GM12892 (cell line): Measurements from ENCODE around the gene LMX1B.

Source experiments
- DNase-seq: peaks from one replicate; pipeline ENCODE4 v3.0.0; 2011; ENCODE audit not compliant: insufficient read length
- FAIRE-seq: peaks from 2 replicates; lab custom pipeline; 2011; peaks lifted over from hg19 to GRCh38; lab: Jason Lieb, UNC
- POLR2A ChIP-seq: IDR thresholded peaks from 2 replicates; pipeline ENCODE4 v1.6.1; 2011; ENCODE audit warnings: low read depth, low read length, control low read depth
- POLR2AphosphoS5 ChIP-seq: IDR thresholded peaks from 2 replicates; pipeline ENCODE4 v1.6.1; 2011; ENCODE audit warnings: low read depth, low read length, control low read depth
- TAF1 ChIP-seq: IDR thresholded peaks from 2 replicates; pipeline ENCODE4 v1.6.1; 2011; ENCODE audit warnings: low read depth, mild to moderate bottlenecking, control low read depth, low read length, borderline replicate concordance

Gene LMX1B

DNA sequence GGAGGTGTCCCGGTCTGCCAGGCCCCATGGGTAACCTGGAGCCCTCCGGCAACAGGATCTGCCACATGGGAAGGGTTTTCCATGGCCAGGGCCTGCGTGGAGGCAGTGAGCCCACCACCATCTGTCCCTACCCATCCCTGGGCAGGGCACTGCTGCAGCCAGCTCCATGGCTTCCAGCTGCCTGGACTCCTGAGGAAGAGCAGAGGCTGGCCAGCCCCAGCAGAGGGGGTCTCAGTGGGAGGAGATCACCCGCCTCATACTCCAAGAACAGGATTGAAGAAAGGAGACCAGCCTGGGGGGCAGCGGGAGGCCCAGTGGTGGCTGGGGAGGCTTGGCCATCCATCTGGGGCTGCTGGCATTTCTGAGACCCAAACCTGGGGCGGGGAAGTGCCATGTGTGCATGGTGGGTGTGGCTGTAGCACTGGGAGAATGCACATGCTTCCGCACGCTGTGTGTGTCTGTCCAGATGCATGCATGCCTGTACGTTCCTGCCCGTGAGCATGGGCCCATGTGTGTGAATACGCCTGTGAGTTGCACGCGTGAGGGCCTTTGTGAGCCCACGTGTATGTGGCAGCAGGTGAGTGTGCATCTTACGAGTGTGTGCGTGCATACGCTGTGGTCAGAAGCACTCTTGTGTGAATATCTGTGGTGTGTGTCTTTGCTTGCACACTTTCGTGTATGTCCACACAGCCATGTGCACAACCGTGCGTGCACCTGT lies 78.5 kb downstream of the LMX1B start:
- FAIRE-seq, result no peak
- TF ChIP-seq POLR2A (no peak), TAF1 (no peak)
- no peak for DNase-seq

DNA sequence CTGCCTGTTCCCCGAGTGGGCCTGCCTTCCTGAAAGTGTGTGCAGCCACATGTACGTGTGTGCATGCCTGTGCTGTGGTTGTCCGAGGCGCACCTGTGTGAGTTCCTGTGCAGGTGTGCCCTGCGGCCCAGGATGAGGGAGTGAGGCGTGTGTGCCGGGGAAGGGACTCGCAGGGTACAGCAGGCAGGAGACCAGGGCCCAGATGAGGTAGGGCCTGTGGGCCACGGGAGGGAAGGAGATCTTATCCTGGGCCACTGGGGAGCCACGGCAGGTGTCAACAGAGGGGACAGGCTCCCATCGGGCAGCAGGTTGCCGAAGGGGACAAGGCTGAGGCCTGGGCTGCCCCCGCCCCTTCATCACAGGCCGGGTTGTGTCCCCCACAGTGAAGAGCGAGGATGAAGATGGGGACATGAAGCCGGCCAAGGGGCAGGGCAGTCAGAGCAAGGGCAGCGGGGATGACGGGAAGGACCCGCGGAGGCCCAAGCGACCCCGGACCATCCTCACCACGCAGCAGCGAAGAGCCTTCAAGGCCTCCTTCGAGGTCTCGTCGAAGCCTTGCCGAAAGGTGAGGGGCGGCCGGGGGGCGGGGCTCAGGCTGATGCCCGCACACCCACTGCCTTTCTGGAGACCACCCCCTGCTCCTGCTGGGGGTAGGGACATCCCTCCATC lies 79.2 kb downstream of the LMX1B start:
- TF ChIP-seq TAF1, result no peak
- no peak for TF ChIP-seq POLR2AphosphoS5
- no peak for TF ChIP-seq POLR2A
- DNase-seq (no peak), FAIRE-seq (no peak)

DNA sequence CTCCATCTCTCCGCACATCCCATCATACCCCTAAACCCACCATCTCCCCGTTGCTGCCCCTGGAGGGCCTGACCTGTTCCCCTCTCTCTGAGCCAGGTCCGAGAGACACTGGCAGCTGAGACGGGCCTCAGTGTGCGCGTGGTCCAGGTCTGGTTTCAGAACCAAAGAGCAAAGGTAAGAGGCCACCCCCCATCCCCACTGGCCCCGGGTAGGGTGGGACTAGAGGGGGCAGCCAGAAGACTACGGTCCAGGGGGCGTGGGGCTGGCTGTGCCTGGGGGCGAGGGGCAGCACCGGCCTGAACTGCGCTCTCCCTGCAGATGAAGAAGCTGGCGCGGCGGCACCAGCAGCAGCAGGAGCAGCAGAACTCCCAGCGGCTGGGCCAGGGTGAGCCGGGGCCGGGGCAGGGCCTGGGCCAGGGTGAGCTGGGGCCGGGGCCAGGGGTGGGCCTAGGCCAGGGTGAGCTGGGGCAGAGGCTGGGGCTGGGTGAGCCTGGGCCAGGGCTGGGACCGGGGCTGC lies 79.8 kb downstream of the LMX1B start:
- no peak for TF ChIP-seq POLR2A
- no peak for TF ChIP-seq POLR2AphosphoS5
- no peak for TF ChIP-seq TAF1
- FAIRE-seq (no peak), DNase-seq (no peak)

DNA sequence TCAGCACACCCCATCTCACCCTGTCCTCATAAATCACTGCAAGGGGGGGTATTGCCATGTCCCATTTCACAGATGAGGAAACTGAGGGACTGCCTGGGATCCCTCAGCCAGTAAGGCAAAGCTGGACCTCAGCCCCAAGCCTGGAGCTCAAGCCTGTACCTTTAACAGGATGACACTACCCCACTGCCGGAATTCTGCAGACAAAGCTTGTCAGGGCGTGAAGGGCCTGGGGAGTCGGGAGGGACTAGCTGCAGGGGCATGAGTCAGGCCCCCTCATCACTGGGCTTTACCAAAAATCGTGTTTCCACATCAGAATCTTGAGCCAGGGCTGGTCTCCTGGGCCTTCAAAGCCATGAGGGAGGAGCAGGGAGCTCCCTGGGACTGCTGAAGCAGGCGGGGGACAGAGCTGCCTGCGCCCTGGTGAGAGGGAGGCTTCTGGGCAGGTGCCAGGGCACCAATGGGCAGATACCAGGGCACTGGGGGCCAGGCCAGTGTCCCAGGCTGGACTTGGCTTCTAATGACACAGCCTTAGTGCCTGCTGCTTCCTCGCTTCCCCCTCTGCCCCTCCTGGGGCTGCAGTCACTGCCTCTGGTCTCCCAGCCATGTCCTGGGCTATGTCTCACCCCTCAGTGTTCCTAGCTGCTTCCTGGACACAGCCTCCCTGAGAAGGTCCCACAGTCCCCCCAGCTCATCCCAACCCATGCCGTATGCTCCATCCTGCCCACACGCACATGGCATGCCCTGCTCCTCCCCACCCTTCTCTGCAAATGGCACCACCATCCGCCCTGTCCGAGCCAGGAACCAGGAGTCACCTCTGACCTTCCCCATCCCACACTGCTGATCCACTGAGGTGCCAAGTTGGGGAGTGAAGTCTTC lies 80.7 kb downstream of the LMX1B start:
- TF ChIP-seq POLR2AphosphoS5 (no peak), POLR2A (no peak), TAF1 (no peak)
- no peak for DNase-seq
- FAIRE-seq, result no peak

DNA sequence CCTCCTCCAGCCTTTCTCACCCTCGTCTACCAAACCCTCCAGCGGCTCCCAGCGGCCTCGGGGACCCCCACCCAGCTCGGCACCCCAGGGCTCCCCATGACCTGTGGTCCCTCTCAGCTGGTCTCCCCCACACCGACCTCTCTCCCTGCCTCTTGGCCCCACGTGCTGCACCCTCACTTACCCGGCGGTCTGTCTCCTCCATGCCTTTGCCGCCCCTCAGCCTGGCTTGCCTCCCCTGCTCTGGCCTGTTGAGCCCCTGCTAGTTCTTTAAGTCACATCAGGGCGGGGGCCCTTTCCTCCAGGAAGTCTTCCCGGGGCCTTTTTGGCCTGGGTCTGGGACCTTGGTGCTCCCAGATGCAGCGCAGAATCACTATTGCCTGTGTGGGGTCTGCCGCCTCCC lies 81.5 kb downstream of the LMX1B start:
- TF ChIP-seq POLR2AphosphoS5, result no peak
- TF ChIP-seq TAF1, result no peak
- no peak for TF ChIP-seq POLR2A
- FAIRE-seq, result no peak
- no peak for DNase-seq

DNA sequence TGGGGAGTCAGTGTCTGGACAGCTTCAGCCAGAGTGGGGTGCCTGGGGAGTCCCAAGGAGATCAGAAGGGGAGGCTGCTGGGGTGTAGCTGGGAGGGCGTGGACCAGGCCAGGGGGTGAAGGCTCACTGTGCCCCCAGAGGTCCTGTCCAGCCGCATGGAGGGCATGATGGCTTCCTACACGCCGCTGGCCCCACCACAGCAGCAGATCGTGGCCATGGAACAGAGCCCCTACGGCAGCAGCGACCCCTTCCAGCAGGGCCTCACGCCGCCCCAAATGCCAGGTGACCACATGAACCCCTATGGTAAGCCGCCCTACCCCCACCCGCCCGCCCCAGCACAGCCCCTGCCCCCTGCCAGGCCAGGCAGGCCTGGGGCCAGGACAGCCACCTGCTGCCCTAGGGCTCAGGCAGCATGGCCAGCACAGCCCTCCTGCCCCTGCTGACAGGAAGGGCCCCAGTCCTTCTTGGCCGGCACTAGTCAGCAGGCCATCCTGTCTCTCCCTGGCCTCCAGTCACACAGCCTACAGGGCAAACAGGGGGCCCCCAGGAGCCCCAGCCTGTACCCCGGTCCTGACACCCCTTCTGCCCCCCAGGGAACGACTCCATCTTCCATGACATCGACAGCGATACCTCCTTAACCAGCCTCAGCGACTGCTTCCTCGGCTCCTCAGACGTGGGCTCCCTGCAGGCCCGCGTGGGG lies 82.1 kb downstream of the LMX1B start:
- FAIRE-seq, result no peak

DNA sequence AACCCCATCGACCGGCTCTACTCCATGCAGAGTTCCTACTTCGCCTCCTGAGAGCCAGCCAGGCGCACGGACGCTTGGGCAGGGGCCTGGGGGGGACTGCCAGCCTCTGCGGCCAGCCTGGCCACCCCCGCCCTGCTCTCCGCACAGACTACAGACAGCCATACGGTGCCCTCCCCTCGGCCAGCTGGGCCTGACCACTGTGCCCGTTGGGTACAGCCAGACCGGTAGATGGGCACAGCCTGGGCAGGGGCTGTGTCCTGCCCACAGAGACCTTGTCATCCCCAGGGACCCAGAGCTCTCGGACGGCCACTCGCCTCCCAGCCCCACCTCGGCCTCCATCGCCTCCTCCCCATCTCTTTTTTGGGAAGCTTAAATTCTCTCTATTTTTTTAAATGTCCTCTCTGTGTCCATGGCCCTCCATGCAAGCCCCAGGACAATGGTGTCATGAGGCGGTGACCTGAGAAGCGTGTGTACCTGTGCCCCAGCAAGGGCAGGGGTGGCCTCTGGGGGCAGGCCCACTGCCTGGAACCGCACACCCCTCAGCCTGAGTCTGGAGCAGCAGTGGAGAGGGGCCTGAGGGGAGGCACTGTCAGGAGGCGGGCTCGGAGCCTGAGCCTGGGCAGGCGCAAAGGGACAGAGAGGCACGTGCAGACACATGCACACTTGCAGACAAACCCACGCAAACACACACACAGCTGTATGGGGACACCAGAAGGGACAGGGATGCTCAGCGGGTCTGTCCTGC lies 82.8 kb downstream of the LMX1B start:
- FAIRE-seq (no peak), DNase-seq (peak; percentile 12)
- no peak for TF ChIP-seq POLR2A
- TF ChIP-seq POLR2AphosphoS5, result no peak
- no peak for TF ChIP-seq TAF1

More for the DNA sequence above, 82.1 kb downstream of the LMX1B start:
- peak; percentile 10 for DNase-seq
- TF ChIP-seq POLR2A (no peak), TAF1 (no peak), POLR2AphosphoS5 (no peak)

DNA sequence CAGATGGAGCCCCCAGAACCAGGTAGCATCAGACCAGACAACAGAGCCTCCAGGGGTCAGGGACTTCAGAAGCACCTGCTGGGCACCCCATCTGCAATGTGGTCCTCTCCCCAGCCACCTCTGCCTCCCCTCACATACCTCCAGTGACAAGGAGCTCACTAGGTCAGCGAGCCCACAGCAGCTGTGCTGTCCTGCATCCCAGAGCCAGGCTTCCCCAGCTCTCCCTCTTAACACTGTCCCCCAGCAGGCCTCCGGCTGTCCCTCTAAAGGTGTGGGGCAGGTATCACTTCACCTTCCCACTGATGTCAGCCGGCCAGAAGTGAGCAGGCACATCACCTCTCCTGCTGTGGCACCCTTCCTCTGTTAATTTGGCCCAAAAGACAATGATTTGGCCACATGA lies 83.6 kb downstream of the LMX1B start:
- no peak for TF ChIP-seq POLR2A
- TF ChIP-seq POLR2AphosphoS5, result no peak
- no peak for TF ChIP-seq TAF1
- peak; percentile 6 for DNase-seq
- no peak for FAIRE-seq

DNA sequence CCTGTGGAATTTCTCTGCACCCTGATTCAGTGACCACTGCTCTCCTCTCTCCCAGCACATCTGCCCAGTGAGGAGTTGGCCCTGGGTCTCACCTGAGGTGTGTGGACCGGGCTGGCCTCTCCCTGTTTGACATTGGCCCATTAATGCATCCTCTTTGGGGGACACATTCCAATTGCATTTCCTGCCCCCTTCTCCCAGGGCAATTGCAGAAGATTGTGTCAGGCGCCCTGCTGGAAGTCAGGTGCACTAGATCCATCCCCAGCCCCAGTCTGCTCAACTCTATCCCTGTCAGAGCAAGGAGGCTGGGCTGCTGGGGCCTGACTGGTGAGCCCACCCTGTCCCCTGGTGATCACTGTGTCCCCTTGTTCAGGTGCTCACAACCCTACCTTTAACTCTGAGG lies 84.5 kb downstream of the LMX1B start:
- FAIRE-seq, result no peak
- TF ChIP-seq TAF1 (no peak), POLR2A (no peak), POLR2AphosphoS5 (no peak)
- DNase-seq, result peak; percentile 12

DNA sequence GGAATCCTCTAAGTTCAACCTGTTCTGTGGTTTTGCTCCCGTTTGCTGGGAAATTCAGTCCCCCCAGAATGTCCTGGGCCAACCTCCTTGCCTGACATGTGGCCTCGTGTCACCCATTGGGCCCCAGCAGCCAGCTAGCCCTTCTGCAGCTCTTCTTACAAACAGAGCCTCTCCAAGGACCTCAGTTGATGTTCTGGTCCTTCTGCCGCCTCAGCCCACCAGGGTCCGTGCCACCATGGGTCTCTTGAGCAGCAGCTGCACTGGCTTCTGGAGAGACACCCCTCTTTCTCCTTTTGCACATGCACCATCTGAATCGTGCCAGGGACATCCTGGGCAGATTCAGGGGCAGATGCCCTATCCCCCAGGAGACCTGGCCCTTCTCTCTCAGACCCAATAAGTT lies 85.0 kb downstream of the LMX1B start:
- DNase-seq (peak; percentile 10), FAIRE-seq (no peak)
- TF ChIP-seq TAF1, result no peak
- no peak for TF ChIP-seq POLR2AphosphoS5
- no peak for TF ChIP-seq POLR2A
